Measurements from ENCODE around the gene SLC26A11. TPM values are rescaled to one million over a fixed set of nuclear protein-coding genes. Genes with fewer than 3 reads are reported as not detected.
A peak's percentile ranks its signal among the peaks of the same experiment; 100 is the strongest.

Gene SLC26A11
- total and polyA plus RNA-seq, 2 of the 13 experiments (the other 11 are each of a cell fraction or from before 2014, with no cell fraction given) = 8.7 to 13.2 TPM

GRCh38 chr17:80260069-80260535 lies 39.9 kb downstream of the SLC26A11 start (continued):
- TF ChIP-seq ZBTB25 (CRISPR knock-in tag; IDR thresholded peaks at IDR 0.05) = peak; percentile 89; the same call in 1 of the 2 replicates
- TF ChIP-seq BHLHE40 (IDR thresholded peaks at IDR 0.05; ENCODE audit: low read length) = no peak
- TF ChIP-seq ZZZ3 (CRISPR knock-in tag; IDR thresholded peaks at IDR 0.05; ENCODE audit: borderline replicate concordance) = no peak
- no peak for TF ChIP-seq ZNF652 (CRISPR knock-in tag; IDR thresholded peaks at IDR 0.05; ENCODE audit: borderline replicate concordance, low read depth)
- peak; percentile 63; the same call in 1 of the 2 replicates for TF ChIP-seq SALL2 (CRISPR knock-in tag; IDR thresholded peaks at IDR 0.05)
- TF ChIP-seq, protein P1, sequence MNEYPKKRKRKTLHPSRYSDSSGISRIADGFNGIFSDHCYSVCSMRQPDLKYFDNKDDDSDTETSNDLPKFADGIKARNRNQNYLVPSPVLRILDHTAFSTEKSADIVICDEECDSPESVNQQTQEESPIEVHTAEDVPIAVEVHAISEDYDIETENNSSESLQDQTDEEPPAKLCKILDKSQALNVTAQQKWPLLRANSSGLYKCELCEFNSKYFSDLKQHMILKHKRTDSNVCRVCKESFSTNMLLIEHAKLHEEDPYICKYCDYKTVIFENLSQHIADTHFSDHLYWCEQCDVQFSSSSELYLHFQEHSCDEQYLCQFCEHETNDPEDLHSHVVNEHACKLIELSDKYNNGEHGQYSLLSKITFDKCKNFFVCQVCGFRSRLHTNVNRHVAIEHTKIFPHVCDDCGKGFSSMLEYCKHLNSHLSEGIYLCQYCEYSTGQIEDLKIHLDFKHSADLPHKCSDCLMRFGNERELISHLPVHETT (CRISPR knock-in tag; conservative IDR thresholded peaks at IDR 0.05) = peak; percentile 94
- TF ChIP-seq ZNF883 (CRISPR knock-in tag; IDR thresholded peaks at IDR 0.05; ENCODE audit: not compliant biosample characterization) = peak; percentile 65
- TF ChIP-seq ZSCAN20 (CRISPR knock-in tag; IDR thresholded peaks at IDR 0.05; ENCODE audit: borderline replicate concordance) = peak; percentile 77; the same call in 1 of the 2 replicates
- 0 out of 2 replicates have a peak, but pooled peaks have one; percentile 10 for TF ChIP-seq NCOA2 (CRISPR knock-in tag; IDR thresholded peaks at IDR 0.05)
- TF ChIP-seq, protein P2, sequence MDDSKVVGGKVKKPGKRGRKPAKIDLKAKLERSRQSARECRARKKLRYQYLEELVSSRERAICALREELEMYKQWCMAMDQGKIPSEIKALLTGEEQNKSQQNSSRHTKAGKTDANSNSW (CRISPR knock-in tag; IDR thresholded peaks at IDR 0.05; ENCODE audit: borderline replicate concordance) = no peak
- TF ChIP-seq MEF2D (CRISPR knock-in tag; IDR thresholded peaks at IDR 0.05) = no peak
- TF ChIP-seq TSC22D2 (CRISPR knock-in tag; IDR thresholded peaks at IDR 0.05; ENCODE audit: borderline replicate concordance) = no peak; the same call in 1 of the 2 replicates
- peak; percentile 43; the same call in 1 of the 2 replicates for TF ChIP-seq ZNF772 (CRISPR knock-in tag; IDR thresholded peaks at IDR 0.05)
- no peak for TF ChIP-seq ZNF136 (CRISPR knock-in tag; IDR thresholded peaks at IDR 0.05; ENCODE audit: low read depth)
- peak; percentile 53 for TF ChIP-seq POLR2G (IDR thresholded peaks at IDR 0.05; ENCODE audit: low read depth, low read length)
- TF ChIP-seq ZNF460 (CRISPR knock-in tag; IDR thresholded peaks at IDR 0.05; ENCODE audit: borderline replicate concordance) = no peak
- 0 out of 2 replicates have a peak, but pooled peaks have one; percentile 55 for TF ChIP-seq MXD4 (CRISPR knock-in tag; IDR thresholded peaks at IDR 0.05)
- TF ChIP-seq SATB2 (CRISPR knock-in tag; IDR thresholded peaks at IDR 0.05) = no peak
- TF ChIP-seq DR1 (CRISPR knock-in tag; IDR thresholded peaks at IDR 0.05) = no peak
- TF ChIP-seq USF2 (IDR thresholded peaks at IDR 0.05; ENCODE audit: low read depth, low read length) = no peak
- no peak for TF ChIP-seq USF2 (CRISPR knock-in tag; IDR thresholded peaks at IDR 0.05; ENCODE audit: borderline replicate concordance)
- no peak for TF ChIP-seq SNAPC5 (CRISPR knock-in tag; IDR thresholded peaks at IDR 0.05; ENCODE audit: borderline replicate concordance)
- no peak for TF ChIP-seq NCOA5 (CRISPR knock-in tag; IDR thresholded peaks at IDR 0.05)
- 0 out of 2 replicates have a peak, but pooled peaks have one; percentile 46 for TF ChIP-seq SAFB2 (CRISPR knock-in tag; IDR thresholded peaks at IDR 0.05; ENCODE audit: borderline replicate concordance, low read depth)

Measured in HepG2 (cell line).